HL-60 (cell line): Measurements from ENCODE around the gene SLC12A8.

Experiments used
- DNase-seq, 2 experiments: peaks; one replicate each; pipeline ENCODE4 v3.0.0-alpha.2; 2010 to 2020; ENCODE audit warnings: low read depth in 1 of 2, low spot score in 1 of 2
- H3K27ac ChIP-seq: fragments of 250-450 bp; sonication (Bioruptor Pico); replicated peaks from 2 replicates; pipeline ENCODE4 v1.5.1; 2020; ENCODE audit warnings: mild to moderate bottlenecking, moderate library complexity
- H3K27me3 ChIP-seq: fragments of 250-450 bp; sonication (Bioruptor Pico); 2 replicates; pipeline ENCODE4 v1.5.1; 2021; ENCODE audit warnings: mild to moderate bottlenecking, moderate library complexity; ENCODE audit not compliant: insufficient read depth, poor library complexity, severe bottlenecking
- H3K4me3 ChIP-seq: replicated peaks from 2 replicates; pipeline ENCODE4 v1.5.1; 2011; ENCODE audit warnings: mild to moderate bottlenecking, control low read depth, low read length; ENCODE audit not compliant: insufficient read depth
- GABPA ChIP-seq: IDR thresholded peaks from 2 replicates; pipeline ENCODE4 v1.6.1; 2012; ENCODE audit warnings: low read depth
- POLR2AphosphoS5 ChIP-seq: IDR thresholded peaks from 2 replicates; pipeline ENCODE4 v1.6.1; 2012; ENCODE audit warnings: low read depth
- SPI1 ChIP-seq: IDR thresholded peaks from 2 replicates; pipeline ENCODE4 v1.6.1; 2012; ENCODE audit warnings: low read depth, mild to moderate bottlenecking, borderline replicate concordance
- TF ChIP-seq, protein P1 (sequence below): IDR thresholded peaks from 2 replicates; pipeline ENCODE4 v1.6.1; 2012; ENCODE audit warnings: low read depth; ENCODE audit not compliant: insufficient replicate concordance
- TF ChIP-seq, protein P2 (sequence below): IDR thresholded peaks from one replicate; pipeline ENCODE4 v1.5.1; 2011; ENCODE audit warnings: low read length, control low read depth, inconsistent platforms; ENCODE audit not compliant: insufficient read depth

Gene SLC12A8

DNA sequence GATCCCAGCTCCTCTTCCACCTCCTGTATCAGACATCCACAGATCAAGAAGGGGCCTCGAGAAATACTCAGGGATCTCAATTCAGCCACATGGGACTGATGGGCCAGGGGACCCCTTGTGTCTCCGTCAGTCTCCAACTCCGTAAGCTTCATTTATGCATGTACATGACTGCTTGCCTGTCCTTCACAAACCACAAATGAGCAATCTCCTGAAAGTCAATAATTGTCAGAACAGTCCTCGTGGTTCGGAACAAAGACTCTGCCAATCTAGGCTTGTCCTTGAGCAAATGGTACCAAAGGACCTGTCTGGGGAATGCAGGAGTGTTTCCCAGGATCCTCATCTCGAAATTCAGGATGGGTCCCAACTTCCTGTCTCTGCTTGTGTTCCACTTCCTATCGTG is 20.8 kb downstream of the SLC12A8 start:
- no peaks in the 10 kb centered on the region for H3K27me3 ChIP-seq
- TF ChIP-seq, protein P1, sequence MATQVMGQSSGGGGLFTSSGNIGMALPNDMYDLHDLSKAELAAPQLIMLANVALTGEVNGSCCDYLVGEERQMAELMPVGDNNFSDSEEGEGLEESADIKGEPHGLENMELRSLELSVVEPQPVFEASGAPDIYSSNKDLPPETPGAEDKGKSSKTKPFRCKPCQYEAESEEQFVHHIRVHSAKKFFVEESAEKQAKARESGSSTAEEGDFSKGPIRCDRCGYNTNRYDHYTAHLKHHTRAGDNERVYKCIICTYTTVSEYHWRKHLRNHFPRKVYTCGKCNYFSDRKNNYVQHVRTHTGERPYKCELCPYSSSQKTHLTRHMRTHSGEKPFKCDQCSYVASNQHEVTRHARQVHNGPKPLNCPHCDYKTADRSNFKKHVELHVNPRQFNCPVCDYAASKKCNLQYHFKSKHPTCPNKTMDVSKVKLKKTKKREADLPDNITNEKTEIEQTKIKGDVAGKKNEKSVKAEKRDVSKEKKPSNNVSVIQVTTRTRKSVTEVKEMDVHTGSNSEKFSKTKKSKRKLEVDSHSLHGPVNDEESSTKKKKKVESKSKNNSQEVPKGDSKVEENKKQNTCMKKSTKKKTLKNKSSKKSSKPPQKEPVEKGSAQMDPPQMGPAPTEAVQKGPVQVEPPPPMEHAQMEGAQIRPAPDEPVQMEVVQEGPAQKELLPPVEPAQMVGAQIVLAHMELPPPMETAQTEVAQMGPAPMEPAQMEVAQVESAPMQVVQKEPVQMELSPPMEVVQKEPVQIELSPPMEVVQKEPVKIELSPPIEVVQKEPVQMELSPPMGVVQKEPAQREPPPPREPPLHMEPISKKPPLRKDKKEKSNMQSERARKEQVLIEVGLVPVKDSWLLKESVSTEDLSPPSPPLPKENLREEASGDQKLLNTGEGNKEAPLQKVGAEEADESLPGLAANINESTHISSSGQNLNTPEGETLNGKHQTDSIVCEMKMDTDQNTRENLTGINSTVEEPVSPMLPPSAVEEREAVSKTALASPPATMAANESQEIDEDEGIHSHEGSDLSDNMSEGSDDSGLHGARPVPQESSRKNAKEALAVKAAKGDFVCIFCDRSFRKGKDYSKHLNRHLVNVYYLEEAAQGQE = no peak
- TF ChIP-seq GABPA = no peak
- no peak for TF ChIP-seq SPI1
- no peak for TF ChIP-seq POLR2AphosphoS5
- TF ChIP-seq, protein P2, sequence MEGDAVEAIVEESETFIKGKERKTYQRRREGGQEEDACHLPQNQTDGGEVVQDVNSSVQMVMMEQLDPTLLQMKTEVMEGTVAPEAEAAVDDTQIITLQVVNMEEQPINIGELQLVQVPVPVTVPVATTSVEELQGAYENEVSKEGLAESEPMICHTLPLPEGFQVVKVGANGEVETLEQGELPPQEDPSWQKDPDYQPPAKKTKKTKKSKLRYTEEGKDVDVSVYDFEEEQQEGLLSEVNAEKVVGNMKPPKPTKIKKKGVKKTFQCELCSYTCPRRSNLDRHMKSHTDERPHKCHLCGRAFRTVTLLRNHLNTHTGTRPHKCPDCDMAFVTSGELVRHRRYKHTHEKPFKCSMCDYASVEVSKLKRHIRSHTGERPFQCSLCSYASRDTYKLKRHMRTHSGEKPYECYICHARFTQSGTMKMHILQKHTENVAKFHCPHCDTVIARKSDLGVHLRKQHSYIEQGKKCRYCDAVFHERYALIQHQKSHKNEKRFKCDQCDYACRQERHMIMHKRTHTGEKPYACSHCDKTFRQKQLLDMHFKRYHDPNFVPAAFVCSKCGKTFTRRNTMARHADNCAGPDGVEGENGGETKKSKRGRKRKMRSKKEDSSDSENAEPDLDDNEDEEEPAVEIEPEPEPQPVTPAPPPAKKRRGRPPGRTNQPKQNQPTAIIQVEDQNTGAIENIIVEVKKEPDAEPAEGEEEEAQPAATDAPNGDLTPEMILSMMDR = no peak
- no peak overlapping the region for H3K4me3 ChIP-seq
- H3K27ac ChIP-seq = no peak overlapping the region
- DNase-seq = no peak

DNA sequence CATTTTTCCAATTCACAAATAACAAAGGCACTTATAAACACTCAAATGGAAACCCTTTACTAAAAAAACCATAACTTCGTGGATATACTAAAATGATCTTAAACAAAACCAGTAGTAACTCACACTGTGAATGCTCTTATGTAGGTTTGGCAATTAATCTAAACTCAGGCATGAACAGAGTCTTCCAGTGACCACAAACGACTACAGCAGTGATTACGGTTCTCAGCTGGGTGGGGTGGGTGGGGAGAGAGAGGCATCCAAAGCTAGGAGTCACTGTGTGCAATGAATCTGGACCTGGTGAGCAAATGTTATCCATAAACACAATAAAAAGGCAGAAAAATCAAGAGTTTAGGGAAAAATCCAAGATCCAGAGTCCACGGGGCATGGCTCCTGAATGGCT is 21.3 kb downstream of the SLC12A8 start:
- Histone ChIP-seq H3K27ac (no peak overlapping the region), H3K27me3 (no peaks in the 10 kb centered on the region), H3K4me3 (no peak overlapping the region)
- TF ChIP-seq, protein P1 = no peak
- TF ChIP-seq SPI1 (no peak), POLR2AphosphoS5 (no peak), GABPA (no peak)
- TF ChIP-seq, protein P2 = no peak
- DNase-seq = no peak

DNA sequence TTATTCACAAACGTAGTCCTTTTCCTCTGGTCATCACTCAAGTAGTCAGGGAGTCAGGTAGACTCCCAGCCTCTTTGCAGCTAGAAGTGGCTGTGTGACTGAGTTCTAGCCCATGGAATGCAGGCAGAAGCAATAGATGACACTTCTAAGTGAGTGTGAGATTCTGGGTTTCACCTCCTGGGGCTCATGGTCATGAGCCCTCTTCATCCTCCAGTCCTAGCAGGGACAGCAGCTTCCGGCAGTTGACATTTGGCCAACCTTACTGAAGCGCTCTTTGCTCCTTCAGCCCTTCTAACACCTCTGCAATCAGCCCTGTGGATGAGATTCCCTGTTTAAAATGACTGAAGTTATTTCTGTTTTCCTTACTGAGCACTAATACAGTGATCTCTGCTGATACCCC is 21.8 kb downstream of the SLC12A8 start:
- TF ChIP-seq SPI1 (no peak), POLR2AphosphoS5 (no peak), GABPA (no peak)
- TF ChIP-seq, protein P1 = no peak
- TF ChIP-seq, protein P2 = no peak
- H3K4me3 ChIP-seq = no peak overlapping the region
- no peaks in the 10 kb centered on the region for H3K27me3 ChIP-seq
- DNase-seq = no peak
- no peak overlapping the region for H3K27ac ChIP-seq
